Stimulated activated naive CD8-positive, alpha-beta T cell treated with anti-CD3 and anti-CD28 coated beads, Interleukin-15, Interleukin-2, amounts not matched to agents 100 ng/mL and 50 ng/mL, for 24 hours (primary cell): ENCODE results near the gene ANKRD31.

Experiments used
- H3K27ac Mint-ChIP-seq: one replicate; pipeline ENCODE4 v1.8.0; 2021; ENCODE audit warnings: mild to moderate bottlenecking, mixed read lengths
- H3K27me3 Mint-ChIP-seq: one replicate; pipeline ENCODE4 v1.8.0; 2021; ENCODE audit warnings: mixed read lengths
- H3K36me3 Mint-ChIP-seq: one replicate; pipeline ENCODE4 v1.8.0; 2021; ENCODE audit warnings: low read depth, mixed read lengths
- H3K4me1 Mint-ChIP-seq: one replicate; pipeline ENCODE4 v1.8.0; 2021; ENCODE audit warnings: low read depth, mixed read lengths
- H3K4me3 Mint-ChIP-seq: one replicate; pipeline ENCODE4 v1.8.0; 2021; ENCODE audit warnings: mild to moderate bottlenecking, mixed read lengths
- H3K9me3 Mint-ChIP-seq: one replicate; pipeline ENCODE4 v1.8.0; 2021; ENCODE audit warnings: mixed read lengths

Gene ANKRD31

DNA sequence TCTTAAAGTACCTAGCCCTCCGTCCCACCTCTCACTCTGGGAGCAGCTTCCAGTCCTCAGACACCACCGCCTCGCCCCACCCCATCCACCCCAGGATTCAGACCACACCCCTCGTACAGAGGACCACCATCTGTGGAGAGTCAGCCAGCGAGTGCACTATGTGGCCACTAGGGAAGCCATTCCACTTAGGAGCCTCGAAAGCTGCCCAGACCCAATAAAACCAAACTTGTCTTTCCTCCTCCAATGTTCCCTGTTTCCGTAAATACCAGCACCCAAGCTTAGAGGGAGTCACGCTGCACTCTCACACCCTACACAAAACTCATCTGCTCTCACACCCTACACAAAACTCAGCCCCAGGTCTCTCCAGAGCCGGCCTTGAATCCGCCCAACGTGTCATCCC lies 186.3 kb downstream of the ANKRD31 start:
- Mint-ChIP-seq H3K9me3 (no peaks in the 10 kb centered on the region), H3K4me1 (peaks cover 81% of the 10 kb centered on the region), H3K27ac (peak overlapping the region; percentile 88), H3K27me3 (peaks cover 12% of the 10 kb centered on the region), H3K36me3 (peaks cover 9% of the 10 kb centered on the region), H3K4me3 (peak overlapping the region; percentile 94)

DNA sequence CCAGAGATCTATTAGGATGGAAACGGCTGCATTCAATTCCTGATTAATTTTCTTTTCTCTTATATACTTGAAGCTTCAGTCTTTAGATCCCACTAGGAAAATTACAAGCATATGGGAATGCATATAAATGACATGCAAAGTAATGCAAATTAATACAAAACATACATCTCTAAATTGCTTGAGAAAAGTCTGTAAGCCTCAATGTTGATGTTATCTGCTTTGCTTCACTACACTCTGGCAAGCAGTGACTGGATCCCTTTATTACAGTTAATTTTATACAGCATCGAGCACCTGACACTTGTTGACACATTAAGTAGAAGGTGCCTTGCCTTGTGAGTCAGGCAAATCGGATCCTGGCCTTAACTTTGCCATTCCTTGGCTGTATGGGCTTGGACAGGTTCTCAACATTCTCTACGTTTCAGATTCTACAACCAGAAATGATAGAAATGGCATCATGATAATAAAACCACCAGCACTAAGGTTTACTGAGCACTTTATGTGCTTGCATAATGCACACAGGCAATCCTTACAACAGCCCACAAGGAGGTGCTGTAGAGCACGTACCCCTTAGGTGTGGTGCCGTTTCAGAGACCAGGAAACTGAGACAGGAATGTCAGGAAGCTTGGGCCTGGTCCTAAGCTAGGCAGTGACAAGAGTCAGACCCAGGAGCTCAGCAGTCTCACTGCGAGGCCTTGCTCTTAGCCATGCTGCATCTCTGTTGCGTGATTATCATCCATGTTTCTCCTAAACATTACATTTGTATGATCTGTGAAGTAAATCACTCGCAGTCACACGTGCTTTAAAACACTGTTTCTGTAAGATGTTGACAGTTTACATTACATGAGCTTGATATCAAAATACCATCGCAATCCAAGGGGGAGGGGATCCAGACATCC lies 187.0 kb downstream of the ANKRD31 start:
- Mint-ChIP-seq H3K27ac (peak overlapping the region; percentile 88), H3K9me3 (no peaks in the 10 kb centered on the region), H3K36me3 (peaks cover 14% of the 10 kb centered on the region), H3K4me1 (peaks cover 81% of the 10 kb centered on the region), H3K4me3 (peak overlapping the region; percentile 94), H3K27me3 (peaks cover 8% of the 10 kb centered on the region)

DNA sequence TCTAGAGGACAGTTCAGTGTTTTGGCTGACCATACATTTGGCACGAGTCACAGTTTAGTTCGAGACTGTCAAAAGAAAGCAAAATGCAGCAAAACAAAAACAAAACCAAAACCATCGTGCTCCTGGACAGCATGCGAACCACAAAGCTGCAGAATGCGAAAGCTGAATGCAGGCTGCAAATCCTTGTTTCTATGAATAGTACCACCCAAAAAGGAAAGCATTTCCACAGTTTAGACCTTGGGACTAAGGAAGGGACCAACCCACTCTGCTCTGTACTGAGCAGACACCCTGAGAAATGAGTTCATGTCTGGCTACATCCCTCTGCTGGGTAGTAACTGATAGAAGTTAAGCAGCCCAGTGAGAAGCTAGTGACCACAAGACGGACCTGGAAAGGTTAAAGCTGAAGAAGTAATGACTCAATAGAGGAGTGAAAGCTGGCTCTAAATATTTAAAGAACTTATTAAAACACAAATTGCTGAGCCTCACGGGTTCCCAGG lies 188.2 kb downstream of the ANKRD31 start:
- peaks cover 4% of the 10 kb centered on the region for H3K27me3 Mint-ChIP-seq
- no peaks in the 10 kb centered on the region for H3K9me3 Mint-ChIP-seq
- H3K4me1 Mint-ChIP-seq = peaks cover 77% of the 10 kb centered on the region
- peaks cover 20% of the 10 kb centered on the region for H3K36me3 Mint-ChIP-seq
- peak overlapping the region; percentile 28 for H3K27ac Mint-ChIP-seq
- peak overlapping the region; percentile 36 for H3K4me3 Mint-ChIP-seq

DNA sequence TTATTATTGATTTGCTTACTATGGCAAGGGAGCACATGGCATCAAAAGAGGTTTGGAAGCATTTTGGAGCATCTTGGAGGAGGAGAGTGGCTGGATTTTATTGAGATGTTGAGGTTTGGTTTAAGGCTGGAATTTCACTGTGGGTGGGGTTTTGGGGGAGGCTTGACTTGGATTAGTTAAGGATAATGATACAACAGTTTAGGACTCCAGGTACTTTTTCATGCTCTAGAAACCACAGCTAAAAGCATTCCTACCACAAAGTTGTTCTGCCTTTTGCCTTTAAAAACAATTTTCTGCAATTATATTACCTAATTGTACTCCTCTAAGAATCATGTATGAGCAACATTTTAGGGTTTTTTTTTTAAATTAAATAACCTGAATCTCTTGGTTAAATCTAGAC lies 189.3 kb downstream of the ANKRD31 start:
- peaks cover 7% of the 10 kb centered on the region for H3K27me3 Mint-ChIP-seq
- H3K9me3 Mint-ChIP-seq = no peaks in the 10 kb centered on the region
- no peak overlapping the region for H3K27ac Mint-ChIP-seq
- H3K36me3 Mint-ChIP-seq = peaks cover 24% of the 10 kb centered on the region
- no peak overlapping the region for H3K4me3 Mint-ChIP-seq
- peaks cover 83% of the 10 kb centered on the region for H3K4me1 Mint-ChIP-seq

DNA sequence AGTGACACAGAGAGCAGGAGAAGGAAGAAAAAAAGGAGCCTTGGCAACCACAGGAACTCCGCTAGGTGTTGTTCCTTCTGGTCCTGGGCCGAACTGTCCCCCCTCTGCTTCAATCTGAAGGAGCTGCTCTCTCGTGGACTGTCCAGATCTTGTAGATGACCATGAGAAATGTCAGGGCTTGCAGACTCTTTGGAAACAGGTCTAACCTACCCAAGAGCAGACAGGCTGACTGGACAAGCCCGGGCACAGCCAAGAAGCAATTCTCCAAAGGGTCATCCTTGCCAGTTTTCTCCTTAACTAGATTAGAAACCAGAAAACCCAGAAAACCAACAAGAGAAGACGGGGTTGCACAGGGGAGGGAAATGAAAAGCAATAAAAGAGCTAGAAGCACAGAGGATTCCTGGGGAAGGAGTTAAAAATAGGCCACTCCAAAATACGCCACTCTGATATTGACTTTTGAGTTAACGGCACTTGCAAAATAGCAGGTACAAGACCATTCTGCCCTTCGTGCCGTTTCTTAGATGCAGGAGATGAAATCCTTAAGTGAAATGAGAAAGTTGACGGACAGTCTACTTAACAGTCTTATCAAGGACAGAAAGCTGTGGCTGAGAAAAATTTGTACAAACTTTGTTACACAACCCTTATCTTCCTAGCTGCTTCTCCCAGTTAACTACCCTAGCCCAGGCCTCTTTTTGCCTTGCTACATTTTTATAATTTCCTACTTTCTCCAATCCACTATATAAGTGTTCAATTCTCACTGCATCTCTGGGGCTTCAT lies 190.1 kb downstream of the ANKRD31 start:
- Mint-ChIP-seq H3K4me3 (no peak overlapping the region), H3K27me3 (peaks cover 7% of the 10 kb centered on the region), H3K4me1 (peaks cover 79% of the 10 kb centered on the region), H3K36me3 (peaks cover 24% of the 10 kb centered on the region), H3K9me3 (no peaks in the 10 kb centered on the region), H3K27ac (peak overlapping the region; percentile 8)

DNA sequence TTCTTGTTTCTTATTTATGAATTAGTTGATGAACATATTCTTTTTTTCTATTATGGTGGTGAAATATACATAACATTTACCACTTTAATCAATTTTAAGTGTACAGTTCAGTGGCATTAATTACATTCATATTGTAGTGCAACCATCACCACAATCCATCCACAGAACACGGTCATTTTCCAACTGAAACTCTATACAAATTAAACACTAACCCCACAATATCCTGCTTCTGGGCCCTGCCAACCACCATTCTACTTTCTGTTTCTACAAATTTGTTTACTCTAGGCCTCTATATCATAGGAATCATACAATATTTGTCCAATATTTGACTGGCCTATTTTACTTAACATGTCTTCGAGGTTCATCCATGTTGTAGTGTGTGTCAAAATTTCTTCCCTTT lies 191.6 kb downstream of the ANKRD31 start:
- no peaks in the 10 kb centered on the region for H3K9me3 Mint-ChIP-seq
- H3K27me3 Mint-ChIP-seq = peaks cover 4% of the 10 kb centered on the region
- peak overlapping the region; percentile 43 for H3K27ac Mint-ChIP-seq
- H3K4me1 Mint-ChIP-seq = peaks cover 66% of the 10 kb centered on the region
- peaks cover 24% of the 10 kb centered on the region for H3K36me3 Mint-ChIP-seq
- H3K4me3 Mint-ChIP-seq = no peak overlapping the region

DNA sequence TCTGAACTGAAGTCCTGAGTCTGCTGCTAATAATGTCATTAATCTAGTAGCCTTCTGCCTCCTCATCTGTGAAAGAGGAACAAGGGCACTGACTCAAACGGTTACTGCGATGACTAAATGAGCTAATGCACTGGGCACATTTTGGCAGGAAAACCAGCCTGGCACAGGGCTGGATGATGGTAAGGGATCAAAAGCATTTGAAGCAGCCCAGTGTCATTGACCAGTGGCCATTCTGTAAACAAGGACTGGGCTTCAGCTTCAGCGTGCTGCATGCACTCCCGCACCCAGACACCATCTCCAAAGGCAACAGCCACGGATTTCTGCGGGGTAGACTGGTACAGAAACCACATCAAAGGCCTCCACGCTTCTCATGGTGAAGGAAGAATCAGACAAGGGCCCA lies 192.3 kb downstream of the ANKRD31 start:
- Mint-ChIP-seq H3K27ac (no peak overlapping the region), H3K4me3 (no peak overlapping the region), H3K36me3 (peaks cover 28% of the 10 kb centered on the region), H3K4me1 (peaks cover 60% of the 10 kb centered on the region), H3K27me3 (peaks cover 4% of the 10 kb centered on the region), H3K9me3 (no peaks in the 10 kb centered on the region)

DNA sequence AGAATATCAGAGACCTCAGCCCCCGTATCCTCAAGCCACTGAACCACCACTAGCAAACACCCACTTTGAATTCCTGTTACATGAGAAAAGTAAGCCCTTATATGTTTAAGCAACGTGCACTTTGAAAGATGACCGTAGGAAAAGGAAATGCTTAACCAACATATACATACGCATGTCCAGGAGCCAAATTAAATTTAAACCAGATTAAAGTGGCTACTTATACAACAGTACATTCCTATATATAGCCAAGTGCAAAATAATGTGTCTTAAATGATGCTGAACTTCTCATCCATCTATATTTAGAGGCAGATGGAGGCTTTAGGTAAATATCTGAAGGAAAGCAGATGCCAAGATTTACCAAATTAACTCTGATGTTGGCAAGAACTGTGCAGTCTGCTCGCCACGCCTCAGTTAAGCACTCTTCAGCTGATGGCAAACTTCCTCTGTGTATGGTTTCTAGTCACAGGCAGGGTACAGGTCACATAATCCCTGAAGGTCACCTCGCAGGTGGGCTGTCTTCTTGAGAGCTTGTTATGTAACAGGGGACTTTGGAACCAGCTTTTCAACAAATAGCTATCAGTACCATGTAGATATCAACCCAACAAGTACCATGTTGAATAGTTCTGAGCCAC lies 192.9 kb downstream of the ANKRD31 start:
- Mint-ChIP-seq H3K27me3 (peaks cover 4% of the 10 kb centered on the region), H3K36me3 (peaks cover 28% of the 10 kb centered on the region), H3K27ac (no peak overlapping the region), H3K4me1 (peaks cover 53% of the 10 kb centered on the region), H3K4me3 (no peak overlapping the region), H3K9me3 (no peaks in the 10 kb centered on the region)

DNA sequence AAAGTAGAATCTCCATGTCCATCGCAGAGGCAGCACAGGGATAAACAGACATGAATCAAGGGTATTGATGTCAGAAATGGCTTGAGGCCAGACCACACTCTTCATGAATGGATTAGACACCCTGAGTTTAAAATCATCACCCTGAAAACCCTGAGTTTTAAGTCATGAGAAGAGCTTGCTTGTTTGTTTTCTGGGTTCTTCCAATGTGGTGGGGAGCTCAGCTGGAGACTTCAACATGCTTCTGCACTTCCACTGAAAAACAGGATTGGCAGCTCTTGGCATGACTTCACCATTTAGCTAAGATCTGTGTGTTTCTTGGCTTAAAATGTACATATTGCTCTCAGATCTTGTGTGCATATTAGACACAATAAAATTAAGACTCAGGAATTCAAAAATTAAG lies 194.2 kb downstream of the ANKRD31 start:
- Mint-ChIP-seq H3K4me1 (peaks cover 47% of the 10 kb centered on the region), H3K4me3 (no peak overlapping the region), H3K27me3 (peaks cover 4% of the 10 kb centered on the region), H3K36me3 (peaks cover 28% of the 10 kb centered on the region), H3K9me3 (no peaks in the 10 kb centered on the region), H3K27ac (no peak overlapping the region)

DNA sequence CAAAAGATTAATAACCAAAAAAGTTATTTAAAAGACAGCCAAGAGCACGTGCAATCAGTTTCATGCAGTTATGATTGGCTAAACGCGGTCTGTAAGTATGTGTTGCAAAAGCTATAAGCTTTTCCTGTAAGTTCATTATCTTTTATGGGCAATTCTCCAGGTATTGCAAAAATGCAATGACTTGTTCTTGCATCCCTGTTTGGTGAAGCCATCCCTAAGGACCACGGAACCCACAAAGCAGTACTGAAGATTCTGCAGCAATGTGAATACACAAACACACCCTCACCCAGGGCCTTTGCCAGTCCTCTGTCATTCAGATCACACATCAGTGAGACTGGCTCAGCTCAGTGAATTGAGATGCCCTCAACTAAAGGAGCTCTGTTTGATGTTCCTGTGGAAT lies 195.7 kb downstream of the ANKRD31 start:
- H3K27me3 Mint-ChIP-seq = peaks cover 4% of the 10 kb centered on the region
- H3K27ac Mint-ChIP-seq = no peak overlapping the region
- peaks cover 55% of the 10 kb centered on the region for H3K4me1 Mint-ChIP-seq
- no peak overlapping the region for H3K4me3 Mint-ChIP-seq
- no peaks in the 10 kb centered on the region for H3K9me3 Mint-ChIP-seq
- peaks cover 25% of the 10 kb centered on the region for H3K36me3 Mint-ChIP-seq

DNA sequence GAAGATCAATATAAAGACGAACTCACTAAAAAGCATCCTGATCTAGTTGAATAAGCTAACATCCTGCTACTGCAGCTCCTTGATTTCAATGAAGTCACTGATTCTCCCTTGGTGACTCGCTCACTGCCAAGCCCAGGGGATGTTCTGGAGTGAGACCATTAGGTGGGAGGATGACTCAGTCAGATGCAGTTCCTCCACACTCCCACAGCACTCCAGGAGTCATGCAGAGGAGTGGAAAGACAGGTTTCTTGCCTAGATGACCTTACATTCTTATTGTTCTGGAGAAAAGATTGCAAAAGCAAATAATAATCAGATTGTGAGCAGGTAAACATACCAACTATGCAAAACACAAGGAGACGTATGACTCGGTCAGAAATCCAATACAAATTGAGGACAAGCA lies 199.6 kb downstream of the ANKRD31 start:
- peaks cover 5% of the 10 kb centered on the region for H3K36me3 Mint-ChIP-seq
- H3K4me1 Mint-ChIP-seq = peaks cover 56% of the 10 kb centered on the region
- H3K27me3 Mint-ChIP-seq = no peaks in the 10 kb centered on the region
- no peaks in the 10 kb centered on the region for H3K9me3 Mint-ChIP-seq
- no peak overlapping the region for H3K4me3 Mint-ChIP-seq
- peak overlapping the region; percentile 1 for H3K27ac Mint-ChIP-seq

DNA sequence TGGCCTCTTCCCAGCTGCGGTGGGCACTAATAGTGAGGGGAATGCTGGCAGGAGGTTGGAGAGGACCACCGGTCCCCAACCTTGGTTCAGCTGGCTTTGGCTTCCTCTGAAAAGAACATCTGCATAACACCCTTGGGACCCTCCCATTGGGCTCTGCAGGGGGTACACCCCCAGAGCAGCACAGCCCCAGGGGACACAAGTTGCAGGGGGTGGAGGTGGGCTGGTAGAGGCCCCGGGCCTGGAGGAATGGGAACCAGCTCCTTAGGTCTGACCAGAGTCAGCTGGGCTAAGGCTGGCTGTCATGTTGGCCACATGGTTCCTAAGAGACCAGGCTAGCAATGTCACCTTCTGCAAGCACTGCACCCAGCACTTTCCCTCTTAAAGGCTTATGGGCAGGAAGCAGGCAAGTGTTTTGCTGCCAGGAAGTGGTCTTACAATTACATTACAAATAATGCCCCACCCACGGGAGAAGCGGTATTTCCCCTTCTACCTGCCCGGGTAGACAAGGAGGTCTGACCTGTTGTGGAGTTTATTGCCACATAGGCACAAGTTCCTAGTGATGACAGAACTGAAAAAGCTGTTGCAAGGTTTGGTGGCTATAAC lies 202.4 kb downstream of the ANKRD31 start:
- H3K4me1 Mint-ChIP-seq = peaks cover 53% of the 10 kb centered on the region

DNA sequence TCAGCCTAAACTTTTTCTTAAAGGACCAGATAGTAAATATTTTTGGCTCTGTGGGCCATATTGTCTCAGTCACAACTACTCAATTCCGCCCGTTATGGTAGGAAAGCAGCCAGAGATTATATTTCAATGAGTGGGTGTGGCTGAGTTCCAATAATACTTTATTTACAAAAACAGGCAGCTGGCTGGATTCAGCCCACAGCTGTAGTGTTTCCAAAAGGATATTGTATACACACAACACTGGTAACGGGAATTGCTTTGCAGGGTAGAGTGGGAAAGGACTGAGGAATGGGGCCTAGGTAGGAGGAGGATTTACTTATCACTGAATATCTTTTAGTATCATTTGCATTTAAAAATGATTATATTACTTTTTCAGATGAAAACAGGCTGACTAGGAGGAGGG lies 205.3 kb downstream of the ANKRD31 start:
- Mint-ChIP-seq H3K4me1 (peaks cover 51% of the 10 kb centered on the region), H3K9me3 (no peaks in the 10 kb centered on the region), H3K4me3 (no peak overlapping the region), H3K27me3 (no peaks in the 10 kb centered on the region), H3K36me3 (no peaks in the 10 kb centered on the region), H3K27ac (no peak overlapping the region)

More for the DNA sequence above, 202.4 kb downstream of the ANKRD31 start:
- H3K36me3 Mint-ChIP-seq = no peaks in the 10 kb centered on the region
- H3K4me3 Mint-ChIP-seq = no peak overlapping the region
- no peak overlapping the region for H3K27ac Mint-ChIP-seq
- no peaks in the 10 kb centered on the region for H3K27me3 Mint-ChIP-seq
- H3K9me3 Mint-ChIP-seq = no peaks in the 10 kb centered on the region

DNA sequence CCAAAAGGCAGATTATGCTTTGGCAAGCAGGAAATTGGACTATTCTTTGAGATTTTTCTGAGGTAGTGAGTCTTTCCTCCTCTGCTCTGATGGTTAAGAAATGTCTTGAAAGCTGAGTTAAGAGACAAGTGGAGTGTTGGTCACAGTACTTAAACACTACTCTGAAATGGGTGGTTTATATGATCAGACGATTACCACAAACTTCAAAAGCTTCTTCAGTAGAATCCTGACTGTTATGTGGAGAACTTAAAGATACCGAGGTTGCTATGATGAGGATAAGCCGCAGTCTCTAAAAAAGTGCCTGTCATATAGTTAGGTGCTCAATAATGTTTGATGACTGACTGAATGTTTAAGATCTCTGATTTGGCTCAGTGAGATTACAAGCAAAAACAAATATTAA lies 208.6 kb downstream of the ANKRD31 start:
- Mint-ChIP-seq H3K27ac (no peak overlapping the region), H3K4me1 (peaks cover 40% of the 10 kb centered on the region), H3K36me3 (no peaks in the 10 kb centered on the region), H3K9me3 (no peaks in the 10 kb centered on the region), H3K4me3 (no peak overlapping the region), H3K27me3 (no peaks in the 10 kb centered on the region)
